H1 (cell line): ENCODE data around the gene SMPX. TPM values are rescaled to one million over a fixed set of nuclear protein-coding genes. Genes with fewer than 3 reads are reported as not detected.

Experiments
- CTCF ChIA-PET: fragments of 300-600 bp; sonication (Branson Sonifier 250); formaldehyde crosslinking; loops from one replicate; lab custom pipeline; 2021; ENCODE audit not compliant: partially characterized antibody; lab: Charles Lee
- POLR2A ChIA-PET: fragments of 300-600 bp; sonication (Branson Sonifier 250); formaldehyde crosslinking; loops from one replicate; lab custom pipeline; 2021; ENCODE audit warnings: inconsistent platforms; ENCODE audit not compliant: partially characterized antibody; lab: Charles Lee
- DNase-seq, 2 experiments: peaks; one replicate each; pipeline versions ENCODE4 v3.0.0 to v3.0.0-alpha.2; 2010 to 2022; ENCODE audit warnings: low spot score in 2 of 2, low read depth in 1 of 2, mixed read lengths in 1 of 2
- FAIRE-seq: peaks from 2 replicates; lab custom pipeline; 2011; peaks lifted over from hg19 to GRCh38; lab: Jason Lieb, UNC
- H2AFZ ChIP-seq: 2 replicates; pipeline ENCODE4 v1.8.1; 2012; ENCODE audit warnings: low read length, inconsistent platforms
- H2AK5ac ChIP-seq: 2 replicates; pipeline ENCODE4 v1.6.1; 2013; ENCODE audit warnings: low read depth, low read length
- H2BK120ac ChIP-seq: replicated peaks from 2 replicates; pipeline ENCODE3; 2013; ENCODE audit warnings: low read depth, low read length, inconsistent platforms
- H2BK12ac ChIP-seq: 2 replicates; pipeline ENCODE4 v1.6.1; 2013; ENCODE audit warnings: low read depth, low read length
- H2BK15ac ChIP-seq: 2 replicates; pipeline ENCODE4 v1.6.1; 2013; ENCODE audit warnings: low read length
- H2BK20ac ChIP-seq: 2 replicates; pipeline ENCODE4 v1.6.1; 2013; ENCODE audit warnings: low read length
- H2BK5ac ChIP-seq: 2 replicates; pipeline ENCODE4 v1.6.1; 2013; ENCODE audit warnings: low read depth, low read length
- H3K14ac ChIP-seq: 2 replicates; pipeline ENCODE4 v1.6.1; 2013; ENCODE audit warnings: inconsistent platforms; ENCODE audit not compliant: insufficient read length
- H3K18ac ChIP-seq: 2 replicates; pipeline ENCODE4 v1.6.1; 2013; ENCODE audit warnings: low read length; ENCODE audit errors: extremely low read depth
- H3K23ac ChIP-seq: 2 replicates; pipeline ENCODE4 v1.6.1; 2013; ENCODE audit warnings: inconsistent platforms; ENCODE audit not compliant: insufficient read length
- H3K23me2 ChIP-seq: 2 replicates; pipeline ENCODE4 v1.6.1; 2013; ENCODE audit warnings: low read depth, low read length
- H3K27ac ChIP-seq: 2 replicates; pipeline ENCODE4 v1.6.1; 2011; ENCODE audit warnings: low read depth, low read length, inconsistent platforms
- H3K27me3 ChIP-seq, 4 experiments: replicated peaks in 1 of 4; 1 replicate in 1 of 4; 2 replicates in 3 of 4; pipeline versions ENCODE4 v1.6.1 to v1.8.1; 2011 to 2013; ENCODE audit warnings: low read length in 3 of 4, mild to moderate bottlenecking in 3 of 4, inconsistent platforms in 2 of 4, mixed read lengths in 2 of 4, moderate library complexity in 1 of 4; ENCODE audit not compliant: control insufficient read depth in 3 of 4, insufficient read depth in 3 of 4; ENCODE audit errors: extremely low read depth in 1 of 4
- H3K36me3 ChIP-seq, 4 experiments: 2 replicates each; pipeline versions ENCODE4 v1.6.1 to v1.8.1; 2011 to 2013; ENCODE audit warnings: mild to moderate bottlenecking in 4 of 4, low read length in 3 of 4, moderate library complexity in 2 of 4, control low read depth in 1 of 4, inconsistent platforms in 1 of 4; ENCODE audit not compliant: insufficient read depth in 4 of 4, control insufficient read depth in 2 of 4
- H3K4ac ChIP-seq: replicated peaks from 2 replicates; pipeline ENCODE3; 2013; ENCODE audit warnings: low read length, low read depth, mixed read lengths, inconsistent platforms; ENCODE audit not compliant: insufficient read length
- H3K4me1 ChIP-seq, 4 experiments: replicated peaks in 1 of 4; 1 replicate in 1 of 4; 2 replicates in 3 of 4; pipeline versions ENCODE4 v1.6.1 to v1.8.1; 2011 to 2013; ENCODE audit warnings: low read length in 3 of 4, inconsistent platforms in 2 of 4, mixed read lengths in 1 of 4; ENCODE audit not compliant: insufficient read depth in 4 of 4, control insufficient read depth in 3 of 4
- H3K4me2 ChIP-seq, 2 experiments: 2 replicates each; pipeline versions ENCODE4 v1.6.1 to v1.8.1; 2011 to 2013; ENCODE audit warnings: low read depth in 2 of 2, low read length in 2 of 2, control low read depth in 1 of 2, inconsistent platforms in 1 of 2, mild to moderate bottlenecking in 1 of 2; ENCODE audit not compliant: insufficient read depth in 1 of 2
- H3K4me3 ChIP-seq, 4 experiments: fragments of 200-600, 300-600 bp in 1 of 4; sonication (generic), shearing (Covaris generic), sonication (Bioruptor Twin) in 1 of 4; 2 replicates each; pipeline versions ENCODE4 v1.5.1 to v1.8.1; 2011 to 2016; ENCODE audit warnings: low read length in 4 of 4, low read depth in 3 of 4, control low read depth in 2 of 4, inconsistent platforms in 2 of 4, mild to moderate bottlenecking in 2 of 4, mixed read lengths in 1 of 4, moderate library complexity in 1 of 4; ENCODE audit not compliant: insufficient read depth in 2 of 4; ENCODE audit errors: extremely low read depth in 1 of 4
- H3K56ac ChIP-seq: replicated peaks from 2 replicates; pipeline ENCODE3; 2013; ENCODE audit warnings: low read depth, mild to moderate bottlenecking, mixed read lengths, low read length, inconsistent platforms; ENCODE audit not compliant: insufficient read length
- H3K79me1 ChIP-seq: 2 replicates; pipeline ENCODE4 v1.6.1; 2013; ENCODE audit warnings: low read depth, low read length, control low read depth
- H3K79me2 ChIP-seq, 2 experiments: 2 replicates each; pipeline versions ENCODE4 v1.6.1 to v1.8.1; 2012 to 2013; ENCODE audit warnings: low read length in 2 of 2, mild to moderate bottlenecking in 2 of 2, inconsistent platforms in 1 of 2; ENCODE audit not compliant: insufficient read depth in 2 of 2, control insufficient read depth in 1 of 2
- H3K9ac ChIP-seq, 4 experiments: replicated peaks in 1 of 4; 1 replicate in 1 of 4; 2 replicates in 3 of 4; pipeline versions ENCODE4 v1.6.1 to v1.8.1; 2011 to 2013; ENCODE audit warnings: low read depth in 3 of 4, low read length in 3 of 4, control low read depth in 2 of 4, mild to moderate bottlenecking in 2 of 4, moderate library complexity in 2 of 4, inconsistent platforms in 1 of 4; ENCODE audit errors: extremely low read depth in 1 of 4
- H3K9me3 ChIP-seq, 2 experiments: 2 replicates each; pipeline versions ENCODE4 v1.6.1 to v1.8.1; 2012 to 2013; ENCODE audit warnings: mild to moderate bottlenecking in 2 of 2, moderate library complexity in 2 of 2, control low read depth in 1 of 2, inconsistent platforms in 1 of 2, low read depth in 1 of 2, low read length in 1 of 2, mixed read lengths in 1 of 2; ENCODE audit not compliant: insufficient read depth in 2 of 2
- H4K20me1 ChIP-seq, 2 experiments: replicated peaks in 1 of 2; 2 replicates each; pipeline versions ENCODE3 to v1.8.1; 2011 to 2013; ENCODE audit warnings: inconsistent platforms in 2 of 2, low read length in 2 of 2, mild to moderate bottlenecking in 1 of 2; ENCODE audit not compliant: insufficient read depth in 2 of 2, control insufficient read depth in 1 of 2
- H4K5ac ChIP-seq: 2 replicates; pipeline ENCODE4 v1.6.1; 2013; ENCODE audit warnings: low read length, low read depth, mixed read lengths, inconsistent platforms; ENCODE audit not compliant: insufficient read length
- H4K8ac ChIP-seq: 2 replicates; pipeline ENCODE4 v1.8.0; 2013; ENCODE audit warnings: mild to moderate bottlenecking, moderate library complexity, low read length, inconsistent platforms; ENCODE audit not compliant: insufficient read depth; ENCODE audit errors: extremely low read depth
- H4K91ac ChIP-seq: replicated peaks from 2 replicates; pipeline ENCODE3; 2013; ENCODE audit warnings: low read length, mixed read lengths, inconsistent platforms; ENCODE audit not compliant: insufficient read length
- JUND ChIP-seq: IDR thresholded peaks from 2 replicates; pipeline ENCODE4 v1.6.1; 2011; ENCODE audit warnings: mild to moderate bottlenecking, improper control_type of control experiment, low read length
- WGBS, 2 experiments: shearing (Covaris generic) in 1 of 2; methylation state at CpG; one replicate each; pipeline versions ENCODE4 v1.1.6 to v1.1.7; 2013 to 2015; ENCODE audit warnings: low lambda C conversion rate in 2 of 2, mixed read lengths in 2 of 2, inconsistent platforms in 1 of 2, low coverage in 1 of 2, missing lambda C conversion rate in 1 of 2; ENCODE audit not compliant: insufficient replicate concordance in 2 of 2, insufficient coverage in 1 of 2, insufficient read length in 1 of 2; ENCODE audit errors: extremely low coverage in 1 of 2, missing lambda C conversion rate in 1 of 2; 5-methylcytosine and 5-hydroxymethylcytosine counted together
- polyA plus RNA-seq, 7 experiments: library from polyadenylated mRNA; depleted of rRNA in 3 of 7; stranded (reverse) in 5 of 7; unstranded in 2 of 7; fragments of >200 nt in 5 of 7; fragments of 200-250 nt in 2 of 7; gene quantifications; 1 replicate in 5 of 7; 2 replicates in 1 of 7; 4 replicates in 1 of 7; pipeline versions ENCODE4 v1.2.1 to v1.2.3, GENCODE V29; 2011 to 2013; ENCODE audit warnings: missing spikeins in 2 of 7, mixed read lengths in 2 of 7
- total RNA-seq: library from RNA; stranded (reverse); fragmentation: NEBNext Ultra II Directional; extraction: Animal tissue kit (Norgen Biotek cat#: 25700); gene quantifications from 2 replicates; pipeline ENCODE4 v1.2.1, GENCODE V29; 2021

The SMPX gene
- total and polyA plus RNA-seq, 2 of the 8 experiments (the other 6 are each of a cell fraction or from before 2014, with no cell fraction given), result not detected

GRCh38 chrX:21698272-21698671 lies 59.6 kb downstream of the SMPX start:
- Histone ChIP-seq H3K4me3 (no peak overlapping the region), H3K14ac (no peak overlapping the region), H2BK120ac (no peak overlapping the region), H3K4me2 (no peak overlapping the region), H2BK12ac (no peak overlapping the region), H3K23ac (no peak overlapping the region), H3K79me1 (no peaks in the 10 kb centered on the region), H2BK15ac (no peak overlapping the region), H4K91ac (no peak overlapping the region), H4K20me1 (no peaks in the 10 kb centered on the region), H3K27ac (no peak overlapping the region), H3K56ac (no peak overlapping the region), H2AFZ (no peak overlapping the region), H4K5ac (no peak overlapping the region), H2BK5ac (no peak overlapping the region), H3K23me2 (no peaks in the 10 kb centered on the region), H3K4ac (no peak overlapping the region), H3K9ac (no peak overlapping the region), H4K8ac (no peak overlapping the region), H3K36me3 (no peaks in the 10 kb centered on the region), H2BK20ac (no peak overlapping the region), H3K9me3 (no peaks in the 10 kb centered on the region), H3K18ac (no peak overlapping the region), H3K27me3 (no peaks in the 10 kb centered on the region), H3K79me2 (no peaks in the 10 kb centered on the region), H2AK5ac (no peak overlapping the region), H3K4me1 (no peaks in the 10 kb centered on the region)
- DNase-seq, result no peak
- POLR2A ChIA-PET, result no interaction called here
- no peak for FAIRE-seq
- CTCF ChIA-PET, result no interaction called here
- 87% methylated on average over 4 of the region's 4 CpGs; no CpG with 5 or more reads in 1 of the 2 experiments for WGBS, 2 experiments
- TF ChIP-seq JUND, result no peak
